MM.1S (cell line): ENCODE measurements around the gene EVI5L.

Source experiments
- DNase-seq: peaks from one replicate; pipeline ENCODE4 v3.0.0-alpha.2; 2015
- H2AFZ ChIP-seq: fragments of 300-600 bp; sonication (generic); 2 replicates; pipeline ENCODE4 v1.6.0; 2016; ENCODE audit warnings: antibody characterized with exemption, low read length
- H3F3A ChIP-seq: fragments of 300-600 bp; sonication (generic); 2 replicates; pipeline ENCODE4 v1.6.1; 2016; ENCODE audit warnings: mild to moderate bottlenecking, antibody characterized with exemption, low read length, moderate library complexity, mixed read lengths; ENCODE audit not compliant: insufficient read depth
- H3K27ac ChIP-seq: fragments of 300-600 bp; sonication (generic); 2 replicates; pipeline ENCODE4 v1.5.1; 2016; ENCODE audit warnings: mild to moderate bottlenecking, low read length
- H3K27me3 ChIP-seq: fragments of 300-600 bp; sonication (generic); replicated peaks from 2 replicates; pipeline ENCODE4 v1.6.0; 2016; ENCODE audit warnings: low read length; ENCODE audit not compliant: insufficient read depth
- H3K36me3 ChIP-seq: fragments of 300-600 bp; sonication (generic); replicated peaks from 2 replicates; pipeline ENCODE4 v1.6.1; 2016; ENCODE audit warnings: mild to moderate bottlenecking, low read length, mixed read lengths; ENCODE audit not compliant: insufficient read depth
- H3K4me1 ChIP-seq: fragments of 300-600 bp; sonication (generic); 2 replicates; pipeline ENCODE4 v1.6.1; 2016; ENCODE audit warnings: low read length, mixed read lengths
- H3K4me2 ChIP-seq: fragments of 300-600 bp; sonication (generic); 2 replicates; pipeline ENCODE4 v1.6.0; 2016; ENCODE audit warnings: low read depth, low read length
- H3K4me3 ChIP-seq: fragments of 300-600 bp; sonication (generic); 2 replicates; pipeline ENCODE4 v1.5.1; 2016; ENCODE audit warnings: low read length, mixed read lengths
- H3K79me2 ChIP-seq: fragments of 300-600 bp; sonication (generic); 2 replicates; pipeline ENCODE4 v1.6.1; 2016; ENCODE audit warnings: mixed run types, low read length, mixed read lengths
- H3K9ac ChIP-seq: fragments of 300-600 bp; sonication (generic); 2 replicates; pipeline ENCODE4 v1.6.1; 2016; ENCODE audit warnings: low read length, mixed read lengths
- H3K9me2 ChIP-seq: fragments of 300-600 bp; sonication (generic); replicated peaks from 2 replicates; pipeline ENCODE4 v1.6.1; 2016; ENCODE audit warnings: mild to moderate bottlenecking, low read length, mixed read lengths; ENCODE audit not compliant: insufficient read depth
- H3K9me3 ChIP-seq: fragments of 300-600 bp; sonication (generic); replicated peaks from 2 replicates; pipeline ENCODE4 v1.6.1; 2016; ENCODE audit warnings: mild to moderate bottlenecking, low read length, mixed read lengths; ENCODE audit not compliant: insufficient read depth
- H4K20me1 ChIP-seq: fragments of 300-600 bp; sonication (generic); 2 replicates; pipeline ENCODE4 v1.6.1; 2016; ENCODE audit warnings: mild to moderate bottlenecking, low read length, moderate library complexity, mixed read lengths; ENCODE audit not compliant: insufficient read depth
- CTCF ChIP-seq: fragments of 300-600 bp; sonication (generic); IDR thresholded peaks from 2 replicates; pipeline ENCODE4 v1.5.1; 2016; ENCODE audit warnings: antibody characterized with exemption, low read length, mixed read lengths
- EZH2 ChIP-seq: fragments of 300-600 bp; sonication (generic); optimal IDR thresholded peaks from 2 replicates; pipeline ENCODE3; 2017; ENCODE audit warnings: low read depth, mild to moderate bottlenecking, antibody characterized with exemption, low read length, mixed read lengths
- EZH2phosphoT487 ChIP-seq: fragments of 300-600 bp; sonication (generic); IDR thresholded peaks from 2 replicates; pipeline ENCODE4 v1.6.1; 2018; ENCODE audit warnings: antibody characterized with exemption, low read length

EVI5L gene

GRCh38 chr19:7863157-7863970 lies 33.3 kb downstream of the EVI5L start:
- Histone ChIP-seq H3K27ac (no peak overlapping the region), H3K36me3 (no peaks in the 10 kb centered on the region), H3K9me3 (no peaks in the 10 kb centered on the region), H4K20me1 (no peaks in the 10 kb centered on the region), H3K27me3 (peaks cover 14% of the 10 kb centered on the region), H3K4me3 (no peak overlapping the region), H2AFZ (no peak overlapping the region), H3K4me2 (no peak overlapping the region), H3K9me2 (no peaks in the 10 kb centered on the region), H3K79me2 (no peaks in the 10 kb centered on the region), H3K9ac (no peak overlapping the region), H3F3A (no peaks in the 10 kb centered on the region), H3K4me1 (peaks cover 10% of the 10 kb centered on the region)
- DNase-seq: no peak
- TF ChIP-seq EZH2 (no peak), EZH2phosphoT487 (no peak), CTCF (no peak)

DNA sequence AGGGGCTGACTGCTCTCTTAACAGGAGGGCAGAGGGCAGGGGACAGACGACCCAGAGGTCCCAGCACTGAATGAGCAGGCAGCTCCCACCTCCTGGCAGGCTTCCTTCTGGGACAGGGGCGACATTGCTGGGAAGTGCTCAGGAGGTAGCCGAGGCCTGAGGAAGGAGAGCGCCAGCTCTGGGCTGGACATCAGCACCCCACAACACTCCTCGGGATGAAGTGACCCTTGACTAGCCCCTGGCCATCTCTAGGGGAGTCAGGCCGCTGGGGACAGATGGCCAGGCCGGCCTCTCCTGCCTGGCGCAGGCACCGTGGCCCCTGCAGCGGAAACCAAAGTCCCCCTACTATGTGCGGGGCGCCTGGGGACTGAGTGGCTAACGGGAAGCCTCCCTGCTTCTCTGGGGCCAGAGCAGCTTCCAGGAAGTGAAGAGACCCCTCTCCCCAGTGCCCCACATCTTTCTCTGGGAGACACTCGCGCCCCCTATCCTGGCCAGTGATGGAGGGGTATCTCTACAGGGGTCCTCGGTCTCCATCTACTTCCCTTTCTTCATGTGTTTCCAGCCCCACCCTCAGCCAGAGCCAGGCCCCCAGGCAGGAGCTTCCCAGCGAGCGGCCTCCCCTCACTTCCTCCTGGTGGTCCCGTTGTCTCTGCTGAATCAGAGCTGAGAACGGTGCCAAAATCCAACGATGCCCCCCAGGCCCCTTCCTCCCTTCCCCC lies 34.1 kb downstream of the EVI5L start:
- Histone ChIP-seq H3K79me2 (no peaks in the 10 kb centered on the region), H3K36me3 (no peaks in the 10 kb centered on the region), H3K27me3 (peaks cover 14% of the 10 kb centered on the region), H3K4me3 (no peak overlapping the region), H3F3A (no peaks in the 10 kb centered on the region), H3K9me3 (no peaks in the 10 kb centered on the region), H3K4me1 (peaks cover 10% of the 10 kb centered on the region), H3K9me2 (no peaks in the 10 kb centered on the region), H4K20me1 (no peaks in the 10 kb centered on the region), H2AFZ (no peak overlapping the region), H3K9ac (no peak overlapping the region), H3K27ac (no peak overlapping the region), H3K4me2 (no peak overlapping the region)
- no peak for DNase-seq
- TF ChIP-seq CTCF (no peak), EZH2phosphoT487 (no peak), EZH2 (no peak)

DNA sequence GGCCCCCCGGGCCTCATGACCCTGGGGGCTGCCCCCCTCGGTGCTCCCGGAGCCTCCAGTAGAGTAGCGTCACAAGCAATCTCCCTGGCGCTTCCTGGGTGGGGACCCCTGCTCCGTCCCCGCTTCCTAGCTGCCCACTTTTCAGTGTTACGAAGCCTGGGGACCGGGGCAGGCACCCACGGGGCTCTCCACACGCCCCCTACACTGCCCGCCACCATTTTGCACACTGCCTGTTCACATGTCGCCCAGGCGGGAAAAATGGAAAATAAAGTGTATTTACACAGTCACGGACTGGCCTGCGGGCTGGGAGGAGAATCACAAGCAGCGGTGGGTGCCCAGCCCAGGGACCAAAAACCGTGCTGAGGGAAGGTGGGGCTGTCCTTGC lies 34.7 kb downstream of the EVI5L start:
- no peaks in the 10 kb centered on the region for H3K36me3 ChIP-seq
- no peaks in the 10 kb centered on the region for H3K9me2 ChIP-seq
- no peak for DNase-seq
- no peaks in the 10 kb centered on the region for H4K20me1 ChIP-seq
- no peaks in the 10 kb centered on the region for H3K9me3 ChIP-seq
- H3K27ac ChIP-seq: no peak overlapping the region
- H3K4me2 ChIP-seq: peak overlapping the region; percentile 68; the same call in 1 of the 2 replicates
- no peak overlapping the region for H3K4me3 ChIP-seq
- H3F3A ChIP-seq: no peaks in the 10 kb centered on the region
- no peaks in the 10 kb centered on the region for H3K79me2 ChIP-seq
- peaks cover 14% of the 10 kb centered on the region for H3K27me3 ChIP-seq
- H3K4me1 ChIP-seq: peaks cover 10% of the 10 kb centered on the region
- H2AFZ ChIP-seq: no peak overlapping the region
- H3K9ac ChIP-seq: no peak overlapping the region
- TF ChIP-seq CTCF (no peak), EZH2 (no peak), EZH2phosphoT487 (no peak)
